H1 (cell line): ENCODE data around the gene SF3B6. TPM values are rescaled to one million over a fixed set of nuclear protein-coding genes. Genes with fewer than 3 reads are reported as not detected.

ENCODE experiments used
- CTCF ChIA-PET: fragments of 300-600 bp; sonication (Branson Sonifier 250); formaldehyde crosslinking; loops from one replicate; lab custom pipeline; 2021; ENCODE audit not compliant: partially characterized antibody; lab: Charles Lee
- POLR2A ChIA-PET: fragments of 300-600 bp; sonication (Branson Sonifier 250); formaldehyde crosslinking; loops from one replicate; lab custom pipeline; 2021; ENCODE audit warnings: inconsistent platforms; ENCODE audit not compliant: partially characterized antibody; lab: Charles Lee
- DNase-seq, 2 experiments: peaks; one replicate each; pipeline versions ENCODE4 v3.0.0 to v3.0.0-alpha.2; 2010 to 2022; ENCODE audit warnings: low spot score in 2 of 2, low read depth in 1 of 2, mixed read lengths in 1 of 2
- FAIRE-seq: peaks from 2 replicates; lab custom pipeline; 2011; peaks lifted over from hg19 to GRCh38; lab: Jason Lieb, UNC
- H2AFZ ChIP-seq: 2 replicates; pipeline ENCODE4 v1.8.1; 2012; ENCODE audit warnings: low read length, inconsistent platforms
- H2AK5ac ChIP-seq: 2 replicates; pipeline ENCODE4 v1.6.1; 2013; ENCODE audit warnings: low read depth, low read length
- H2BK120ac ChIP-seq: replicated peaks from 2 replicates; pipeline ENCODE3; 2013; ENCODE audit warnings: low read depth, low read length, inconsistent platforms
- H2BK12ac ChIP-seq: 2 replicates; pipeline ENCODE4 v1.6.1; 2013; ENCODE audit warnings: low read depth, low read length
- H2BK15ac ChIP-seq: 2 replicates; pipeline ENCODE4 v1.6.1; 2013; ENCODE audit warnings: low read length
- H2BK20ac ChIP-seq: 2 replicates; pipeline ENCODE4 v1.6.1; 2013; ENCODE audit warnings: low read length
- H2BK5ac ChIP-seq: 2 replicates; pipeline ENCODE4 v1.6.1; 2013; ENCODE audit warnings: low read depth, low read length
- H3K14ac ChIP-seq: 2 replicates; pipeline ENCODE4 v1.6.1; 2013; ENCODE audit warnings: inconsistent platforms; ENCODE audit not compliant: insufficient read length
- H3K18ac ChIP-seq: 2 replicates; pipeline ENCODE4 v1.6.1; 2013; ENCODE audit warnings: low read length; ENCODE audit errors: extremely low read depth
- H3K23ac ChIP-seq: 2 replicates; pipeline ENCODE4 v1.6.1; 2013; ENCODE audit warnings: inconsistent platforms; ENCODE audit not compliant: insufficient read length
- H3K23me2 ChIP-seq: 2 replicates; pipeline ENCODE4 v1.6.1; 2013; ENCODE audit warnings: low read depth, low read length
- H3K27ac ChIP-seq: 2 replicates; pipeline ENCODE4 v1.6.1; 2011; ENCODE audit warnings: low read depth, low read length, inconsistent platforms
- H3K27me3 ChIP-seq, 4 experiments: replicated peaks in 1 of 4; 1 replicate in 1 of 4; 2 replicates in 3 of 4; pipeline versions ENCODE4 v1.6.1 to v1.8.1; 2011 to 2013; ENCODE audit warnings: low read length in 3 of 4, mild to moderate bottlenecking in 3 of 4, inconsistent platforms in 2 of 4, mixed read lengths in 2 of 4, moderate library complexity in 1 of 4; ENCODE audit not compliant: control insufficient read depth in 3 of 4, insufficient read depth in 3 of 4; ENCODE audit errors: extremely low read depth in 1 of 4
- H3K36me3 ChIP-seq, 4 experiments: 2 replicates each; pipeline versions ENCODE4 v1.6.1 to v1.8.1; 2011 to 2013; ENCODE audit warnings: mild to moderate bottlenecking in 4 of 4, low read length in 3 of 4, moderate library complexity in 2 of 4, control low read depth in 1 of 4, inconsistent platforms in 1 of 4; ENCODE audit not compliant: insufficient read depth in 4 of 4, control insufficient read depth in 2 of 4
- H3K4ac ChIP-seq: replicated peaks from 2 replicates; pipeline ENCODE3; 2013; ENCODE audit warnings: low read length, low read depth, mixed read lengths, inconsistent platforms; ENCODE audit not compliant: insufficient read length
- H3K4me1 ChIP-seq, 4 experiments: replicated peaks in 1 of 4; 1 replicate in 1 of 4; 2 replicates in 3 of 4; pipeline versions ENCODE4 v1.6.1 to v1.8.1; 2011 to 2013; ENCODE audit warnings: low read length in 3 of 4, inconsistent platforms in 2 of 4, mixed read lengths in 1 of 4; ENCODE audit not compliant: insufficient read depth in 4 of 4, control insufficient read depth in 3 of 4
- H3K4me2 ChIP-seq, 2 experiments: 2 replicates each; pipeline versions ENCODE4 v1.6.1 to v1.8.1; 2011 to 2013; ENCODE audit warnings: low read depth in 2 of 2, low read length in 2 of 2, control low read depth in 1 of 2, inconsistent platforms in 1 of 2, mild to moderate bottlenecking in 1 of 2; ENCODE audit not compliant: insufficient read depth in 1 of 2
- H3K4me3 ChIP-seq, 4 experiments: fragments of 200-600, 300-600 bp in 1 of 4; sonication (generic), shearing (Covaris generic), sonication (Bioruptor Twin) in 1 of 4; 2 replicates each; pipeline versions ENCODE4 v1.5.1 to v1.8.1; 2011 to 2016; ENCODE audit warnings: low read length in 4 of 4, low read depth in 3 of 4, control low read depth in 2 of 4, inconsistent platforms in 2 of 4, mild to moderate bottlenecking in 2 of 4, mixed read lengths in 1 of 4, moderate library complexity in 1 of 4; ENCODE audit not compliant: insufficient read depth in 2 of 4; ENCODE audit errors: extremely low read depth in 1 of 4
- H3K56ac ChIP-seq: replicated peaks from 2 replicates; pipeline ENCODE3; 2013; ENCODE audit warnings: low read depth, mild to moderate bottlenecking, mixed read lengths, low read length, inconsistent platforms; ENCODE audit not compliant: insufficient read length
- H3K79me1 ChIP-seq: 2 replicates; pipeline ENCODE4 v1.6.1; 2013; ENCODE audit warnings: low read depth, low read length, control low read depth
- H3K79me2 ChIP-seq, 2 experiments: 2 replicates each; pipeline versions ENCODE4 v1.6.1 to v1.8.1; 2012 to 2013; ENCODE audit warnings: low read length in 2 of 2, mild to moderate bottlenecking in 2 of 2, inconsistent platforms in 1 of 2; ENCODE audit not compliant: insufficient read depth in 2 of 2, control insufficient read depth in 1 of 2
- H3K9ac ChIP-seq, 4 experiments: replicated peaks in 1 of 4; 1 replicate in 1 of 4; 2 replicates in 3 of 4; pipeline versions ENCODE4 v1.6.1 to v1.8.1; 2011 to 2013; ENCODE audit warnings: low read depth in 3 of 4, low read length in 3 of 4, control low read depth in 2 of 4, mild to moderate bottlenecking in 2 of 4, moderate library complexity in 2 of 4, inconsistent platforms in 1 of 4; ENCODE audit errors: extremely low read depth in 1 of 4
- H3K9me3 ChIP-seq, 2 experiments: 2 replicates each; pipeline versions ENCODE4 v1.6.1 to v1.8.1; 2012 to 2013; ENCODE audit warnings: mild to moderate bottlenecking in 2 of 2, moderate library complexity in 2 of 2, control low read depth in 1 of 2, inconsistent platforms in 1 of 2, low read depth in 1 of 2, low read length in 1 of 2, mixed read lengths in 1 of 2; ENCODE audit not compliant: insufficient read depth in 2 of 2
- H4K20me1 ChIP-seq, 2 experiments: replicated peaks in 1 of 2; 2 replicates each; pipeline versions ENCODE3 to v1.8.1; 2011 to 2013; ENCODE audit warnings: inconsistent platforms in 2 of 2, low read length in 2 of 2, mild to moderate bottlenecking in 1 of 2; ENCODE audit not compliant: insufficient read depth in 2 of 2, control insufficient read depth in 1 of 2
- H4K5ac ChIP-seq: 2 replicates; pipeline ENCODE4 v1.6.1; 2013; ENCODE audit warnings: low read length, low read depth, mixed read lengths, inconsistent platforms; ENCODE audit not compliant: insufficient read length
- H4K8ac ChIP-seq: 2 replicates; pipeline ENCODE4 v1.8.0; 2013; ENCODE audit warnings: mild to moderate bottlenecking, moderate library complexity, low read length, inconsistent platforms; ENCODE audit not compliant: insufficient read depth; ENCODE audit errors: extremely low read depth
- H4K91ac ChIP-seq: replicated peaks from 2 replicates; pipeline ENCODE3; 2013; ENCODE audit warnings: low read length, mixed read lengths, inconsistent platforms; ENCODE audit not compliant: insufficient read length
- EP300 ChIP-seq, 2 experiments: IDR thresholded peaks; 1 replicate in 1 of 2; 2 replicates in 1 of 2; pipeline ENCODE4 v1.6.1; 2011 to 2012; ENCODE audit warnings: low read depth in 2 of 2, low read length in 2 of 2, mild to moderate bottlenecking in 2 of 2, borderline replicate concordance in 1 of 2, inconsistent platforms in 1 of 2, moderate library complexity in 1 of 2
- EZH2 ChIP-seq: fragments of 200-600 bp; sonication (generic); IDR thresholded peaks from 2 replicates; pipeline ENCODE4 v1.7.1; 2012; ENCODE audit warnings: low read depth, mild to moderate bottlenecking, moderate library complexity, low read length, inconsistent platforms; ENCODE audit not compliant: severe bottlenecking
- WGBS, 2 experiments: shearing (Covaris generic) in 1 of 2; methylation state at CpG; one replicate each; pipeline versions ENCODE4 v1.1.6 to v1.1.7; 2013 to 2015; ENCODE audit warnings: low lambda C conversion rate in 2 of 2, mixed read lengths in 2 of 2, inconsistent platforms in 1 of 2, low coverage in 1 of 2, missing lambda C conversion rate in 1 of 2; ENCODE audit not compliant: insufficient replicate concordance in 2 of 2, insufficient coverage in 1 of 2, insufficient read length in 1 of 2; ENCODE audit errors: extremely low coverage in 1 of 2, missing lambda C conversion rate in 1 of 2; 5-methylcytosine and 5-hydroxymethylcytosine counted together
- polyA plus RNA-seq, 7 experiments: library from polyadenylated mRNA; depleted of rRNA in 3 of 7; stranded (reverse) in 5 of 7; unstranded in 2 of 7; fragments of >200 nt in 5 of 7; fragments of 200-250 nt in 2 of 7; gene quantifications; 1 replicate in 5 of 7; 2 replicates in 1 of 7; 4 replicates in 1 of 7; pipeline versions ENCODE4 v1.2.1 to v1.2.3, GENCODE V29; 2011 to 2013; ENCODE audit warnings: missing spikeins in 2 of 7, mixed read lengths in 2 of 7
- total RNA-seq: library from RNA; stranded (reverse); fragmentation: NEBNext Ultra II Directional; extraction: Animal tissue kit (Norgen Biotek cat#: 25700); gene quantifications from 2 replicates; pipeline ENCODE4 v1.2.1, GENCODE V29; 2021

The SF3B6 gene
- total and polyA plus RNA-seq, 2 of the 8 experiments (the other 6 are each of a cell fraction or from before 2014, with no cell fraction given): 126 to 155 TPM

DNA sequence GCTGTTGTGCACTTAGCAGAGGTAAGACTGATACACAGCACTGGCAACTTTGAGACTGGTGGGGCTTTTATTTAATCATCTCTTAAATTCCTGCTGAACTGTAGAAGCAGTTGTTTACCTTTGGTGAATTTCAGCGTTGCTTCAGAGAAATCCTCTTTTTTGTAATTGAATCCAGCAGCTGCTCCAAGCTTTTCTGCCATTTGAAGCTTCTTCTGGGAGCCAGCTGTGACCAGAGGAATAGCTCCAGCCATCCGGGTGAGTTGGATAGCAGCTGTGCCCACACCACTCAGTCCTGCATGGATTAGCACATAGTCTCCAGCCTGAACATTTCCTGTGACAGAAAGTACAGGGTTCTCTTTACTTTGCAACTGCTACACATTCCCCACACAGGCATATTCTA is 4.6 kb upstream of the SF3B6 start:
- Histone ChIP-seq H3K18ac (no peak overlapping the region), H4K8ac (no peak overlapping the region), H3K4me3 (no peak overlapping the region), H3K79me1 (no peaks in the 10 kb centered on the region), H3K4me2 (no peak overlapping the region), H3K27ac (no peak overlapping the region), H2BK12ac (no peak overlapping the region), H2BK5ac (no peak overlapping the region), H3K56ac (no peak overlapping the region), H3K9me3 (no peaks in the 10 kb centered on the region), H4K91ac (no peak overlapping the region), H3K9ac (no peak overlapping the region), H4K5ac (no peak overlapping the region), H2BK15ac (no peak overlapping the region), H3K27me3 (no peaks in the 10 kb centered on the region), H2BK20ac (no peak overlapping the region), H3K79me2 (peaks cover 0 to under 1% of the 10 kb centered on the region in 2 experiments; a peak in 2 of 4 replicates), H4K20me1 (no peaks in the 10 kb centered on the region), H3K14ac (no peak overlapping the region), H3K23me2 (peaks cover 15% of the 10 kb centered on the region), H3K36me3 (peaks cover 11 to 19% (median 16%) of the 10 kb centered on the region in 4 experiments; a peak in 7 of 8 replicates), H2AFZ (no peak overlapping the region), H3K23ac (no peak overlapping the region), H2AK5ac (no peak overlapping the region), H2BK120ac (no peak overlapping the region), H3K4me1 (peaks cover 8 to 15% (median 10%) of the 10 kb centered on the region in 4 experiments), H3K4ac (no peak overlapping the region)
- ChIA-PET CTCF (interaction anchor here (1.3 kb wide), 1 partner anchor 10 kb away, joined by 3 read pairs; no protein-coding TSS in a partner anchor), POLR2A (interaction anchor here (0.7 to 1.8 kb wide), 4 partner anchors 14 to 42 kb away, joined by 3 to 5 read pairs (median 4); partner anchors contain the start of gene WDCP)
- WGBS, 2 experiments: 85% methylated on average over 2 of the region's 2 CpGs; no CpG with 5 or more reads in 1 of the 2 experiments
- FAIRE-seq (no peak), DNase-seq (no peak)
- TF ChIP-seq EZH2: no peak
- TF ChIP-seq EP300 (IDR thresholded peaks at IDR 0.05; ENCODE audit: borderline replicate concordance in 1 of 2, low read depth in 2 of 2, low read length in 2 of 2): no peak
